Stimulated activated CD4-positive, alpha-beta T cell treated with anti-CD3 and anti-CD28 coated beads, Interleukin-15, amount 100 ng/mL, for 48 hours (primary cell): ENCODE results near the gene SLC6A6.

Experiments used
- DNase-seq, 2 donors: peaks; one replicate each; pipeline ENCODE4 v3.0.0-alpha.2; 2020; ENCODE audit warnings: low read depth in 2 of 2

Gene SLC6A6

GRCh38 chr3:14520967-14521366 is 118.6 kb downstream of the SLC6A6 start:
- no peak for DNase-seq

DNA sequence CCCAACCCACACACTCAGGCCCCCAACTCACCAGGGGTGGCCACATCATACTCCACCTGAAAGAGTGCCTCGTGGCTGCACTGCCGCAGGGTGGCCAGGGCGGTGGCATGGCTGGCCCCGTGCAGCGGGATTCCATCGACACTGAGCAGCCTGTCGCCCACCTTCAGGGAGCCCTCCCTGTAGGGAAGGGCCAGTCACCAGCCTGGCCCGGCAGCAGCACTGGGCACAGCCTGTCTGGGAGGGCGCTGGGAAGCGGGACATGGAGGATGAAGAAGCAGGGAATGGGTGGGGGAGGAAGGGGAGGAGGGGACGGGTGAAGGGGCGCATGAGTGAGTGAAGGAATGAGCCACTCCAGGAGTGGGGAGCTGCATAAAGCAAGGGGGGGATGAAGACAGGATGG is 119.2 kb downstream of the SLC6A6 start:
- DNase-seq, result no peak

DNA sequence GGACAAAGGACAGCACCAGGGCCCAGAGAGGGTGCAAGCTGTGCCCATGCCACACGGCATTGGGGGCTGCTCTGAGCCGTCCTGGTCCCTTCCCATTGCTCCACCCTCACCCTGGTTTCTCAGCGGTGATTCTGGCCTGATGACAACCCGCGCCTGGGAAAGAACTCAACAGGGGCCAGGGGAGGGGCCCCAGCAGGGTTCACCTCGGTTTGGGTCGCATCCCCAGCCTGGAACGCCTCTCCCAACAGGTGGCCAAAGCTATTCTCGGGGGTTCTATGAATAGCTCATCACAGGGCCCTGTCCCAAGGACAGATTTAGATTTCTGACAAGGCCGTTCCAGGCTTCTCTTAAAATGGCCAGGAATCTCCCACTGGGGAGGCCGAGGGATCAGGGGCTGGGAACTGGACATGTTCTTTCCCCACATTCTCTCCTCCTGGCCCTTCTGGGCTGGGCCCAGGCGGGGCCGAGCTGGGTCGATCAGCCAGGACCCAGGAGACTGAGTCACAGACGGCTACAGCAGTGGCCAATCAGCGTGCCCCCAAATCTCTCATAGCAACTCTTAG is 119.8 kb downstream of the SLC6A6 start:
- no peak for DNase-seq

DNA sequence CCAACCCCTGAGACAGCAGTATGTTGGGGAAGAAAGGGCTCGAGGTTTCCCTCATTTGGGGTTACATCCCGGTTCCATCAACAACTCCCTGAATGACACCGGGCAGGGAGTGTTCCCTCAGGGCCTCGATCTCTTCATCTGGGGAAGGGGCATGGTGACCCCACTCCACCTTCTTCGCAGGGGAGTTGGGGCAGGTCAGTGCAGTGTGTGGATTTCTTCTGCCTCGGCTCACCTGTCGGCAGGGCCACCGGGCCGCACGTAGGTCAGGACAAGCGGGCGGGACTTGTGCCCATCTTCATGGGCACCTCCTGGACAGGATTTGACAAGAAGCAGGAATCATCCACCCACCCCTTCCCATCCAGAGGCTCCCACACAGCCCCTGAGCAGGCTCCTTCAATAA is 120.4 kb downstream of the SLC6A6 start:
- DNase-seq, result no peak

DNA sequence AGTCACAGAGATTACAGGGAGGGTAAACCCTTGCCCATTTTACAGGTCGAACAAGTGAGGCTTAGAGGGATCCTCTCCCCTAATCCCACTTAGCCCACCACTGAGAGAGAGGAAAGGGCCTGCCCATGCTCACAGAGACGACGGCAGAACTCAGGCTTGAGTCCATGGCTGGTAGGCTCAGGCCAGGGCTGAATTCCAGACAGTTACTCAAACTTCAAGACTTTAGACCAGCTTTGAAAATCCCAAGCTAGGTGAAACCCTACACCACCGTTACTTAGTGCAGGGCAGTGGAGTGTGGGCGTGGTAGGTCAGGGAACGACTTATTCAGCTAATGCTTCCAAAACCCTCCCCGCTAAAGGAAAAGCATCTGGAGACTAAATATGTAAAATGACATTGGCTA is 121.4 kb downstream of the SLC6A6 start:
- no peak for DNase-seq

DNA sequence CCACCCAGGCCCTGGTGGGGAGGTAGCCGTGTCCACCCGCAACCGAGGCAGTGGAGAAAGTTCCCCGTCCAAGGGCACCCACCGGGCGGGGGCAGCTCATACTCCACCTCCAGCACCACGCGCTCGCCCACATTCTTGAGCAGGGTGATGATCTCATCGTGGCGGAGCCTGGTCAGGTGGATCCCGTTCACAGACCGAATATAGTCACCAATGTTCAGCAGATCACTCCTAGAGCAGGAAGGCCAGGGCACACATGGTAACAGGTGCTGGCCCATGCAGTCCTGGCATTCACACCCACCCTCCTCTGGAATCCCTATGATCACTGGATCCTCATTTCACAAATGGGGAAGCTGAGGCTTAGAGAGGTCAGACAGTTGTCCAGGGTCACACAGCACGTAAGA is 121.9 kb downstream of the SLC6A6 start:
- DNase-seq, result no peak

DNA sequence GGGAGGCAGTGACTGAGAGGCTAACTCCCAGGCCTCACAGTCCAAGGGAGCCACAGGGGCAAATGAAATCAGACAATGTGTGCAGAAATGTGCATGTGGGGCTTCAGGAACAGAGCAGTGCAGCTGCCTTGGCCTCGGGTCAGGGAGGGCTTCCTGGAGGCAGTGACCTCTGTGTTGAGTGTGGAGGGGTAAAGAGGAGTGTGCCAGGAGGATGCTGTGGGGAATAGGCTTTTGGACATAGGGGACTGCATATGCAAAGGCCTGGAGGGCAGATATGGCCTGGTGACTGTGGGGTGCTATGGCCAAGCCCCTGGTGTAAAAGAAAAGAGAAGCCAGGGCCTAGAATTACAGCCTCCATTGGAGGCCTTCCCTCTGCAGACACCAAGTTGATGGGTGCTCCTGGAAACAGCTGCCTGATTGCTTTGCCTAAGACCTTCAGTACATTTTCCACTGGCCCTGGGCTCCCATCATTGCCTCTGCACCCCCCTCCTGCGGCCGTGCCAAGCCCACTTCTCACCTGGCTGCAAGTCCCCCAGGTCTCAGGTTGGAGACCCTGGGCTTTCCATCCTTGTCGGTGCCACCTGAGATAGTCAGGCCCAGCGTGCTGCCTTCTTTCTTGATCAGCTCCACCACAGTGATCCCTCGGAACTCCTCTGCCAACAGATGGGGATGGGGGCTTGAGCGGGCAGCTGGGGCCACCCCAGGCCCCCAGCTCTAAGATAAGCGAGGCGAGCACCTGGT is 122.7 kb downstream of the SLC6A6 start:
- no peak for DNase-seq

DNA sequence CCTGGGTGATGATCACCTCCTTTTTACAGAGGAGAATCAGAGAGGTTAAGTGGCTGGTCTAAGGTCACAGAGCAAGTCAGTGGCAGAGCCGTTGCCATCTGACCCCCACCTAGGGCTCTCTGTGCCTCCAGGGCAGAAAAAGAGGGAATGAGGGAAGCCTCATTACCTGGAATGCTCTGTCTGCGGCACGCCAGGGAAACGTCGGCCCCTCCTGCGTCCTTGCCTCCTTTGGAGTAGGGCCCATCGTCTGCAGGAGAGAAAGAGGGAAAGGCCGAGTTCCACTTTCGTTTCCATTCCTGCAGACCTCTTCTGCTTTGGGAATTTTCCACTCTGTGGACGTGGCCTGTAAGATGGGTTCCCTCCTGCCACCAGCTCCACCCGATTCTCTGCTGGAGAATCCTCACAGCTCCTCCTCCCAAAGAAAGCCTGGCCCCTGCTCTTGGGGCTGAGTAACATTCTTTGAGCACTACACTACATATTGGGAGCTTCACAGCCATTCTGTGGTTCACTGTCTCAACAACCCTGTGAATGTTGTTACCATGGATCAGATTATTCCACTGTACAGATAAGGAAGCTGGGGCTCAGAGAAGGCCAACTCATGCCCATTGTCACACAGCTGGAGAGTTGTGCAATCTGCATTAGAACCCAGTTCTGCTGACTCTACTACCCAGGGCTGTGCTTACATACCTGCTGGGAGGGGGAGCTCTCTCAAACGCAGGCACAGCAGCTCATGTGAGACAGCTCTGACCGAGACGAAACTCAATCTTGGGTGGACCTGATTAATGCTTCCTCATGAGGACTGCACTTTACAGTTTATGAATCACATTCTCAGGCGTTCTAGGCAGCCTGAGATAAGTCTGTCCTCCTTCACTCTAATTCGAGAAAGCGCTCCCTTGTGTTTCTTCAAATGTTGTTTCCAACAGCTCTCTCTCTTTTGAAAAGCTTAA is 123.6 kb downstream of the SLC6A6 start:
- DNase-seq, result no peak

- DNase-seq, result no peak
Observed at GRCh38 chr3:14528081-14528480, 125.7 kb downstream of the SLC6A6 start.

DNA sequence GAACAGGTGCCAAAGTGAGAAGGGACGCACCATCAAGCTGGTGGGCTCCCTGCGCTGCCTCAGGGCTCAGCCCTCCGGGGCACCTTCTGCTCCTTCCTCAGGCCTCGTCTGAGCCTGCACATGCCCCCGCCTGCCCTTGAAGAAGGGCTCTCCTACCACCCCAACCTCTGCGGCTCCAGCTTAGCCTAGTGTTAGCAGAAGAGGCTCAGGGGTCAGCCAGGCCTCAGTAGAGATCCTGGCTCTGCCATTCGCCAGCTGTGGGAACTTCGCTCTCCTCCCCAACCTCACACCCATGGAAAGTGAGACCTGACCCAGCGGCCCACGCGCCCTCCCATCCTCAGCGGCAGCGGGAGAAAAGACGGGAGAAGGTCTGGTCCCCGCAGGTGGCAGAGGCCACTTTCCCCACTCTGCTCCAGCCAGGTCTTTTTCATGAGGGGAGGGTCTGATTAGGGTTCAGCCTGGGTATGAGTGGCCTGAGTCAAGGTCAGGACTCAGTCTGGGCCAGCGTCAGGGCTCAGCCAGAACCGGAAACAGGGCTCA is 129.5 kb downstream of the SLC6A6 start:
- no peak for DNase-seq

- no peak for DNase-seq
Observed at GRCh38 chr3:14532691-14533456, 130.5 kb downstream of the SLC6A6 start.

DNA sequence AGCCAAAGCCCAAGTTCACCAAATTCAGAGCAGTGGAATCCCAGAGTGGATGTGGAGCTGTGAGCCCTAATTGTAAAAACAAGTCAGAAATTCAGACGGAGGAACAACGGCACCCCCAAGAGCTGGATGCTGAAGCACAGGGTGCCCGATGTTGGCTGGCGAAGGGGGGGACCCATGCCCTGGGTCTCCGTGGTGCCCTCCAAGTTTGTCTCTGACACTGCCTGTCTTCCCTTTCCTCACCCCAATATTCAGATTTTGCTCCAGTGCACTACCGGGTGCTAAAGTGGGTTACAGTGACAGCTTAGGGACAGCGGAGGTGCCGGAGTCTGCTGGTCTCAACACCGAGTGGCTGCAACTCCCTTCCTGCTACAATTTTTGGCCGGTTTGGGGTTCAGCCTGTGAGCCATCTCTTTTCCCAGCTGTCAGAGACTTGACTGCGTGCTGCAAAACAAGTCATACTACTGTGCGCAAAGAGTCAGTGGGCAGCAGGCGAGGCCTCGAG is 131.1 kb downstream of the SLC6A6 start:
- DNase-seq, result no peak

DNA sequence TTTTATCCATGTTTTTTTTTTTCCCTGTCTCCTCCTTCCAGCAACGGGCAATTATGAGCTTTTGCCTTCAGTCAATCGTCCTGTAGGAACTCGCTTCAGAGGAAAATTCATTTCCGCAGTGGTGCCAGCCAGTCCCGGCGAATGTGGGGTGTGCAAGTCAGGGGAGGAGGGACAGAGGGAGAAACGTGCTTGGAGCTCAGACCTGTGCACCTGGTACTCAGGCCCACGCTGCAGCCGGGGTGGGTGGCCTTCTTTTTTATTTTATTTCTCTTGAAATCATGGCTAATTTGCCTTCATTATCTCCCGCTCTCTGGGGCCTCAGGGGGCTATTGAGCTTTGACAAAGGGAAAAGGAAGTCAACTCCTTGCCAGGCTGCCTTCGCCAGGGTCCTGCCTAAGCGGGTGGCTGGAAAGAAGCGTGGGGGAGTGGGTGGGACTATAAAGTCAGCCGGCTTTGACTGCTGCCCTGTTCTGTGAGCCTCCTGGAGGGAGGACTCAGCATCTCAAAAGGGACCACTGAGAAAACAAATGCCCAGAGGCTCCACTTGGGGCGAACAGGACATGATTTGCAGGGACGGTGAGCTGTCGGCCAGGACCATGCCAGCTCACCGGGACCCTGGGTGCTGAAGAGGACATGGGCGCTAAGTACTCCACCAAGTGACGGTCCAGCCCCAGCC is 132.2 kb downstream of the SLC6A6 start:
- no peak for DNase-seq

- no peak for DNase-seq
Observed at GRCh38 chr3:14535616-14536015, 133.2 kb downstream of the SLC6A6 start.

DNA sequence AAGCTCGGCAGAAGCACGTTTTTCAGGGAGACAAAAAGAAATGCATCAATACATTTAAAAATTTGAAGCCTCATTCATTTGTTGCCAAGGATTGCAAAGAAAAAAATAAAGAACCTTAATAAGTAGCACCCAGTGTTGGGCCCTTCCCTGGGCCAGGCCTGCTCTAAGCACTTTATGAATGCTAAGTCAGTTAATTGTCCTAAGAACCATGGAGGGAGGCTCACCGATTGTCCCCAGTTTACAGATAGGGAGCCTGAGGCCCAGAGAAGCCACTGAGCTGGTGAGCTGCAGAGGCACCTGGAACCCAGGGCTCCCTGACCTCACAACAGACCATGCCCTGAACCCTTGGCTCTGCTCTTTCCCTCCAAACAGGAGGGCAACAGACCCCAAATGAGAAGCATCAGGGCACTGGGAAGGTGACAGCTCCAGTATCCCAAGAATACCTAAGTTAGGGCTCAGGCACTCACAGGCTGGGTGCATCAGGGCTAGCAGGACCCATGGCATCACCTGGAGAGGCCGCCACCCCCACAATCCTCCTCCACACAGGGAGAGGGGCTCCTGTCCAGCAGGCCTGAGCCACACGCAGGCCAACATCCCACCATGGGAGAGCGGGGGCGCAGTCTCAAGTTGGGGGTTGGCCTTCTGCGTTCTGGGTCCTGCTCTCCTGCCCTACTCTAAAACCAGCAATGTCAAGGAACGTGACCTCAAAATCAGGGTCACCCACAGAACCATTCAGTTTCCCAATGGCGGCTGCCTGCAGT is 133.8 kb downstream of the SLC6A6 start:
- no peak for DNase-seq

DNA sequence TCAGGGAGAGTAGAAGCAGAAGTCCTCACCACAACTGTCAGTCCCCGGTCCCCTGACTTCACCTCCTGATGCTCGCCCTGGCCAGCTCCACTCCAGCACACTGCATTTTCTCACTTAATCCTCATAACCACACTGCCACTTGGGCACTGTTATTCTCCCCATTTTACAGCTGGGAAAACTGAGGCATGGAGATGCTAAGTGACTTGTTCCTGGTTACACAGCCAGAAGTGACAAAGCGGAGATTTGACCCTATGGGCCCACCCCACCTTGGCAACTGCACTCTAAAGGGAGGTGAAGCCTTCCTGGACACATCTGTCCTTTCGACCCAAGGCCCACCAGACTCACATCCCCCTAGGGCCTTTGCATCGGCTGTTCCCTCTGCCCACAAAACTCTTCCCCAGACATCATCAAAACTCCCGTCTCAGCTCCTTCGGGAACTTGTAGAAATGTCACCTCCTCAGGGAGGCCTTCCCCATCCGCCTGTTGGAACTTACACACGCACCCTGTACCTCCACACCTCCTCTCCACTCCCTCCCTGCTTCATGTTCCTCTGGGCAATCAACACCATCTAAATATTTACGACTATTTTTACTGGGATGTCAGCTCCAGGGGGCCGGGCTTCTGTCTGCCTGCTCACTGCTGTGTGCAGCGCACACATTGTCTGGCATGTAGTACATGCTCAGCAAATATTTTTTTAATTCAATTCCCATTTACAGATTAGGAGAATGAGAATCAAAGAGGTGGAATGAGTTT is 134.6 kb downstream of the SLC6A6 start:
- DNase-seq, result no peak

DNA sequence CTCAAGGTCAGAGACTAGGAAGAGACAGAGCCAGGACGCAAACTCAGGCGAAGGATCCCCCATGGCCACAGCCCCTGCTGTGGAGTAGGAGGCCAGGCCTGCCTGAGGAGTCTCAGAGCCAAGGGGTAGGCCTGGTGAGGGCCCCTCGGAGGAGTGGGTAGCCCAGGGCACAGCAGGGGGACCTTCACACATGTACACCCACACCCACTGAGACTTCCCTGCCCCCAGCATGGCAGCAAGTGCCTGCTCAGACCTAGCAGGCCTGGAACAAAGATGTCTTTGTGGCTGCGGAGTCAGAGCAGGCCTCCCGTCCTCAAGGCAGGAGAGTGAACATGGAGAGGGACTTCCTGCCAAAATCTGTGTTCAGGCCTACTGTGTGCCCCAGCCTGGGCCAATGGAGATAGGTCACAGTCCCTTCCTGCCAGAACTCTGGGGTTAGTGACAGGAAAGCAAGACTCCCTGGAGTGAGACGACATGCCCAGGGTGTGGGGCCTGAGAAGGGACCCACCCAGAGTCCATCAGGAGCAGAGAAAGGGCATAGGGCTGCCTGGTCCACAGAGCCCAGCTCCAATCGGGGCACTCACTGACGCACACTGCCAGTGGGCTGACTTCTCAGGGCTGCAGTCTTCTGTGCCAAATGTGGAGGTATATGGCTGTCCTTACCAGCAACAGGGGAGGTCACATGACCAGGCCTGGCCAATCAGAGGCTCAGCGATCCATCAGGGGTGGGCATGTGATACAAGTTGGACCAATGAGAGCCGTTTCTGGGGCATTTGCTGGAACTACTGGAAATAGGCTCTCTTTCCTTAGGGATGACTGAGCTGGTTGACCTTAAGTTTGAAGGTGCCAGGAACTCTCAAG is 135.4 kb downstream of the SLC6A6 start:
- DNase-seq, result no peak

DNA sequence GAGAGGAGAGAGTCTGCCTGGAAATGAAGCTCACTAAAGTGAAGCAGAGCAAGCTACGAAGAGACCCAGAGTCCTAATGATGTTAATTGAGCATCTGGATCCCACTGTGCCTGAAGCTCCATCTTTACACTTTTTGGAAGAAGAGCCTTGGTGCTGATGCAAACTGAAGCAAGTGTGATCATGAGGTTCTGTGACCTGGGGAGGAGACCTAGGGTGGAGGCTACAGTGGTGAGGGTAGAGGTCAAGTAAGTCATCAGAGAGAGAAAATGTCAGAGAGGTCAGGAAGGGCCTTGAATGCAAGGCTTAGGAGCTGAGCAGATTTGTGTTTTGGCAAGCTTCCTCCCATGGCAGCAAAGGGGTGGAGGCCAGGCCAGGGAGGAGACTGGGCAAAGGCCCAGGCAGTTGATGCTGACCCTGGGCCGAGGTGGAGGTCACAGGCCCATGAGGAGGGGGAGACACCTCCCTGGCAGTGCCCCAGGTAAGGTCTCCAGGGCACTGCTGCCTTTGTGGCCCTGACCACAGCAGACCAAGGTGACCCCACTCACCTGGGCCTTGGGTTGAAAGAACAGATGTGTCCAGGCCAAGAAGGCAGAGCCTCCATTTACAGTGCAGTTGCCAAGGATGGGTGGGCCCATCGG is 136.2 kb downstream of the SLC6A6 start:
- DNase-seq, result no peak
